Mesothelial cell of epicardium (in vitro differentiated cells): ENCODE data around the gene DENND1A. TPM values are rescaled to one million over a fixed set of nuclear protein-coding genes. Genes with fewer than 3 reads are reported as not detected.

Experiments used
- DNase-seq, 2 experiments: peaks; one replicate each; pipeline ENCODE4 v3.0.0; 2021; ENCODE audit warnings: low spot score in 2 of 2; ENCODE audit not compliant: unreplicated experiment in 2 of 2
- H3K27ac Mint-ChIP-seq: 2 replicates; pipeline ENCODE4 v1.8.0; 2021; ENCODE audit warnings: mixed read lengths
- H3K27me3 Mint-ChIP-seq: 2 replicates; pipeline ENCODE4 v1.8.0; 2021; ENCODE audit warnings: low read depth, mixed read lengths
- H3K36me3 Mint-ChIP-seq: 2 replicates; pipeline ENCODE4 v1.8.0; 2021; ENCODE audit warnings: mixed read lengths
- H3K4me1 Mint-ChIP-seq: 2 replicates; pipeline ENCODE4 v1.8.0; 2021; ENCODE audit warnings: mixed read lengths
- H3K4me3 Mint-ChIP-seq: 2 replicates; pipeline ENCODE4 v1.8.0; 2021; ENCODE audit warnings: mild to moderate bottlenecking, moderate library complexity, mixed read lengths
- H3K9me3 Mint-ChIP-seq: 2 replicates; pipeline ENCODE4 v1.8.0; 2021; ENCODE audit warnings: mixed read lengths
- total RNA-seq: library from RNA; stranded (reverse); gene quantifications from 3 replicates; pipeline ENCODE4 v1.2.1, GENCODE V29; 2021
- TF ChIP-seq, protein P1 (sequence below): fragments of 200-600 bp; sonication (generic); IDR thresholded peaks from one replicate; pipeline ENCODE4 v1.5.0; 2021; ENCODE audit warnings: antibody characterized with exemption; ENCODE audit not compliant: unreplicated experiment

Gene DENND1A
- total RNA-seq, 1 donor from 2014 or later = 23.4 TPM

DNA sequence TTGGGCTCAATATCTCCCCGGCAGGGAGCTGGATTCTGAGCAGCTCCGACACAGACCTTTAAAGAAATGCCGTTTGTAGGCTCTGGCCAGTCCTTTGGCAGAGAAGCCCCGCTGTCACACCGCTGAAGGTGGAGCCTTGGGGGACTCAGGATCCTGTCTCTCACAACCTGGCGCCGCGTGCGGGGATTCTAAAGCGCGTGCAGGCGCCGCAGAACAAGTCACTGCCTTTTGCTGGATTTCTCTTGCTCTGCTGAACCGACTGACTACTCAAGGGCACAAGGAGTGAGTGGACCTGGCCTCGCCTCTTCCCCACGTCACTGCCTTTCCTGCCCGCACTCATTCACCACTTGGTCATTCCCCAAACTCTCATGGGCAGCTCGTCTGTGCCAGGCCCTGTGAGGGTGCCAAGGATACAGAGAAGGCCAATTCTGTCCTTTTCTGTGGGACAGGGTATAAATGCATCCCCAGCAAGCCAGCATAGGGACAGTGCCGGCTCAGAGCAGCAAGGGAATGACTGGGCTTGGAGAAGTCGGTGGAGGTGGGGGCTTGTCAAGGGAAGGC, 504.6 kb downstream of the DENND1A start:
- TF ChIP-seq, protein P1, sequence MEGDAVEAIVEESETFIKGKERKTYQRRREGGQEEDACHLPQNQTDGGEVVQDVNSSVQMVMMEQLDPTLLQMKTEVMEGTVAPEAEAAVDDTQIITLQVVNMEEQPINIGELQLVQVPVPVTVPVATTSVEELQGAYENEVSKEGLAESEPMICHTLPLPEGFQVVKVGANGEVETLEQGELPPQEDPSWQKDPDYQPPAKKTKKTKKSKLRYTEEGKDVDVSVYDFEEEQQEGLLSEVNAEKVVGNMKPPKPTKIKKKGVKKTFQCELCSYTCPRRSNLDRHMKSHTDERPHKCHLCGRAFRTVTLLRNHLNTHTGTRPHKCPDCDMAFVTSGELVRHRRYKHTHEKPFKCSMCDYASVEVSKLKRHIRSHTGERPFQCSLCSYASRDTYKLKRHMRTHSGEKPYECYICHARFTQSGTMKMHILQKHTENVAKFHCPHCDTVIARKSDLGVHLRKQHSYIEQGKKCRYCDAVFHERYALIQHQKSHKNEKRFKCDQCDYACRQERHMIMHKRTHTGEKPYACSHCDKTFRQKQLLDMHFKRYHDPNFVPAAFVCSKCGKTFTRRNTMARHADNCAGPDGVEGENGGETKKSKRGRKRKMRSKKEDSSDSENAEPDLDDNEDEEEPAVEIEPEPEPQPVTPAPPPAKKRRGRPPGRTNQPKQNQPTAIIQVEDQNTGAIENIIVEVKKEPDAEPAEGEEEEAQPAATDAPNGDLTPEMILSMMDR = no peak
- no peak for DNase-seq
- H3K9me3 Mint-ChIP-seq = peaks cover 16% of the 10 kb centered on the region
- no peak overlapping the region for H3K4me3 Mint-ChIP-seq
- H3K27me3 Mint-ChIP-seq = no peaks in the 10 kb centered on the region
- no peak overlapping the region for H3K27ac Mint-ChIP-seq
- peaks cover 6% of the 10 kb centered on the region for H3K4me1 Mint-ChIP-seq
- H3K36me3 Mint-ChIP-seq = peaks cover 17% of the 10 kb centered on the region

DNA sequence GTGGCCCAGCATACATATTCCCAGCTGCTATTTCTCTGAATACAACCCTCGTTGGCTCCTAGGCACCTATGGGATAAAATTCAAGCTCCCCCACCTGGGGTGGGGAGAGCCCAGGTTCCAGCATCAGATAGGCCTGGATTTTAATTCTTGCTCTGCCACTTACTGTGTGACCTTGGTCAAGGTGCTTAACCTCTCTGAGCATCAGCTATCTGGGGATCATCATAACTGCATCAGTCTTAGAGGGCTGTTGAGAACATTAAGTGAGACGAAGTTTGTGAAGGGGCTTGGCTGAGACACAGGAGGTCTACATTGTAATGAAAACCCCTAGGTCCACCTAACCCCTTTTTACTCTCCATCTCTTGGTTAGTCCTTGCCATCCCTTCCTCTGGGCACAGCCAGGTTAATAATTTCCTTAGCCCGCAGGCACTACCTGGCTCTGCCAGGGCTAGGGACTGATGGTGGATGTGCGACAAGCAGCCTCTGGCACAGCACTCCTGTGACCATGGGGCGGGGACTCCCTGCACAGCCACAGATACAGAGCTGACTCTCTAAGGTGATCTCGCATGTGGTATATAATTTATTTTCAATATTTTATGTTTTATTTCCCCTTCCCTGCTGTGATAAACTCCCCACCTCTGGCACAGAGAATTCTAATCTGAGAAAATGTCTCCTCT, 505.2 kb downstream of the DENND1A start:
- Mint-ChIP-seq H3K4me1 (peaks cover 6% of the 10 kb centered on the region), H3K9me3 (peaks cover 10% of the 10 kb centered on the region), H3K36me3 (peaks cover 15% of the 10 kb centered on the region), H3K27ac (no peak overlapping the region), H3K4me3 (no peak overlapping the region), H3K27me3 (no peaks in the 10 kb centered on the region)
- no peak for DNase-seq
- TF ChIP-seq, protein P1 = no peak

DNA sequence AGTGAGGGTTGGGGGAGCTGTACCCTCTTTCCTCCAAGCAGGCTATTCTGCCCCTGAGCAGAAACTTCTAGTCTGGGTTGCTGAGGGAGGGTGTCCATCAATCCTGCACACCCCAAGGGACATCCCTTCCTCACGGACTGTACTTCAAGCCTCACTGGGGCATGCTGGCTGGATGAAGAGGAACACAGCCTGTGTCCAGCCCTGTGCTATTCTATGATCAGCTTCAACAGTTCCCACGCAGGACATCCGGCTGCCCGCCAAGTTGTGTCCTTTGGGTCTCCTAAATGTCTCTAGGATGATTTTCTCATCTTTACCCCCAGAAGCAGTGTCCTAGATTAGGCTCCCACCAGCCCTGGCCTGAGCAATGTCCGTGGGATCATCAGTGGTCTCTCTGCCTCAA, 505.8 kb downstream of the DENND1A start:
- TF ChIP-seq, protein P1 = no peak
- H3K9me3 Mint-ChIP-seq = peaks cover 5% of the 10 kb centered on the region
- DNase-seq = no peak
- H3K36me3 Mint-ChIP-seq = peaks cover 11% of the 10 kb centered on the region
- H3K27ac Mint-ChIP-seq = no peak overlapping the region
- H3K27me3 Mint-ChIP-seq = no peaks in the 10 kb centered on the region
- H3K4me1 Mint-ChIP-seq = peaks cover 6% of the 10 kb centered on the region
- H3K4me3 Mint-ChIP-seq = no peak overlapping the region

DNA sequence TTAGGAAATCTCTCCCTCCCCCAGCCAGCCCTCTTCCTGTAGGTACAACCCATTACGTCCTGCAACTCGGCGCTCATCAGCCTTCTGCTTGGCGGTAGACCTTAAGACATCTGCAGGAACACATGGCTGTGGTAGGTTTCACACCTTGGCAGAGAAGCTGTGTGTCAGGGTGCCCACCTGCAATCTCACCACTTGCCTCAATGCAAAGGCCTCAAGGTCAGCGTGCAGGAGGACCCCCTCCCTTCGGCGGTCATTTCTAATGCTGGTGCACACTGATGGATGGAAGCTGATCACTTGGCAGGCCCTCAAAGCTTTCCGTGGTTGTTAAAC, 506.6 kb downstream of the DENND1A start:
- Mint-ChIP-seq H3K9me3 (no peaks in the 10 kb centered on the region), H3K36me3 (peaks cover 7% of the 10 kb centered on the region), H3K27ac (no peak overlapping the region), H3K4me3 (no peak overlapping the region), H3K4me1 (peaks cover 6% of the 10 kb centered on the region), H3K27me3 (no peaks in the 10 kb centered on the region)
- TF ChIP-seq, protein P1 = no peak
- DNase-seq = no peak

DNA sequence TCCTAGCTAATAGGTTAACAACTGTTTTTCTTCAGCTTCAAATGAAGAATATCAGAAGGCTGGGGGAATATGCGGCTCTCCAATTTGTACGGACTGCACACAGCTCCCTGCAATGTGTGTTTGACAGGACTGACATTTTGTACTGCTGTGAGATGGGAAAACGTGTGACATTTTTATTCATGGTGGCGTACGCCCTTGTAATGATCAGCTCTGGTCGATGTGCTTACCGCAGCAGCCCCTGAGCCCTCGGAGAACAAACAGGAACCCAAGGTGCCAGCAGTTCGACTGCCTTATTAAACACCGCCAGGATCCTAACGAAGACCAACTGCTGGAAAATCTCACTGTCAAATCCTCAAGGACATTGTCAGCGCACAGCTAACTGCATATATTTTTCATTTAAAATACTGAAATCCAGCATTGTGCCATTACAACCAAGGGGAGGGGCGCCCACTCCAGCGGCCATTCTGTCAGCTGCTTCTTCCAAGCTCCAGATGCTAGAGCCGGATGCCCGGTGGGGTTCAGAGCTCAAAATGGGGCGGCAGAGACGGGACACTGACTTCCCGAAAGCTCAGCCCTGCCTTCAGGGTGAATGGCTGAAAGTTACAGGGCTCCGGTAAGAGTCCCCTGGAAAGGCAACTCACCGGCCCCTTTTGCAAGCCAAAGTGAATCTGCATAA, 507.2 kb downstream of the DENND1A start:
- TF ChIP-seq, protein P1 = no peak
- Mint-ChIP-seq H3K4me3 (no peak overlapping the region), H3K36me3 (peaks cover 7% of the 10 kb centered on the region), H3K27me3 (no peaks in the 10 kb centered on the region), H3K27ac (no peak overlapping the region), H3K9me3 (no peaks in the 10 kb centered on the region), H3K4me1 (peaks cover 6% of the 10 kb centered on the region)
- DNase-seq = no peak
